Hippocampal formation (tissue), 2 donors: ENCODE data around the gene COQ10A.

Source experiments
- DNase-seq, 2 donors: peaks; one replicate each; lab custom pipeline; 2025; lab: John Stamatoyannopoulos, UW

Gene COQ10A

DNA sequence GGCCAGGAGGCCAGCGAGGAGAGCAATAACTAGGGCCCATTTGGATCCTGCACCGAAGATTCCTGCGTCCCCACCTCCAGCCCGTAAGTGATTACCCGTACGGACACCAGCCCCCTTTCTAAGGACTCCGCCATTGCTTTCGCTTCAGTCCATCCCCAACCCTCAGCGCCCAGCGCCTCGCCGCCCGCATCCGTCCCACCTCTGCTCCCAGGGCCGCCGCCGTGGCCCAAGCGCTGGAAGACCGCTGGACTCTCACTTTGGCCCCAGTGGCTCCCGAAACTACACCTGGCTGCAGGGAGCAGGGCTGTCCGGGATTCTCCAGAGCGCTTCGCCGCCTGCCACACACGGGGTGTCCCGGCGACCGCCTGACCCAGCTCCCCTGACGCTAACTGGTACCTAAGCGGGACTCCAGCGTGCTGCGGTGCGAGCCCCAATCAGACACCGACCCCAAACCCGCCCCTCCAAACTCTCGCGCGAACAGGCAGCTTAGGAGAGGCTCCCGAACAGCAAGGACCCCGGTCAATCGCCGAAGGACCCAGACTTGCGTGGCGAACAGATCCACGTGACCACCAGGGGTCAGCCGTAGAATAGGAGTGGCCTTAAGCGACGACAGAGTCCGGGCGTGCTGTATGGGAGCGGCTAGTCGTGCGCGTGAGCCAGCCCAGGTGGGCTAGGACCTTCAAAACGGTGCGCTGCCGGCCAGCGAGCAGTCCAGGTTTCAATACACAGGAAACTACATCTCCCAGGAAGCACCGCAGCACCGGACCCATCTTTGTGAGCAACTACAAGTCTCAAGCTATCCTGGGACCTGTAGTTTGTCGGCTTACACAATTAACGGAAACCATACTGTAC is 49.1 kb downstream of the COQ10A start, which contains the start of gene CNPY2:
CNPY2 (minus strand) TSS at position 367 of the 852 bp plus-strand sequence. CDS start 771 bp downstream, outside the sequence.
- peak; percentile 94 to 95 for DNase-seq

DNA sequence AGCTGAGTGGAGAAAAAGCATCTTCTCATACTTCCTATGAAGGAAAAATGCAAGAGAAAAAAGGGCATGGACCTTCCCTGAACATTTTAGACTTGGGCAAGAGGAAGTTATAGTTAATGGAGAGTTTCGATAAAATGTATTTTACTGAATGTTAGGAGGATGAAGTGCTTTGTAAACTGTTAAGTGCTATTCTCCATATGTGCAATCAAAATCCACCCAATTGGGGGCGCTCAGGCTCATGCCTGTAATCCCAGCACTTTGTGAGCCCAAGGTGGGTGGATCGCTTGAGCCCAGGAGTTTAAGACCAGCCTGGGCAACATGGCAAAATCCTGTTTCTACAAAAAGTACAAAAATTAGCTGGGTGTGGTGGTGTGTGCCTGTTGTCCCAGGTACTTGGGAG is 50.9 kb downstream of the COQ10A start:
- DNase-seq = no peak
